Erythroblast (primary cell): ENCODE data around the gene ATG16L1.

Source experiments
- DNase-seq, 2 experiments: peaks; one replicate each; lab custom pipeline; 2025; lab: John Stamatoyannopoulos, UW
- GATA1 ChIP-seq: IDR thresholded peaks from 2 replicates; pipeline ENCODE4 v1.6.1; 2011; ENCODE audit warnings: low read depth, mild to moderate bottlenecking, control low read depth, low read length, moderate library complexity
- POLR2A ChIP-seq: IDR thresholded peaks from 2 replicates; pipeline ENCODE4 v1.6.1; 2011; ENCODE audit warnings: mild to moderate bottlenecking, low read length

ATG16L1 gene

GRCh38 chr2:233301811-233302210 lies 50.3 kb downstream of the ATG16L1 start:
- TF ChIP-seq POLR2A = no peak
- TF ChIP-seq GATA1 = no peak
- no peak for DNase-seq

DNA sequence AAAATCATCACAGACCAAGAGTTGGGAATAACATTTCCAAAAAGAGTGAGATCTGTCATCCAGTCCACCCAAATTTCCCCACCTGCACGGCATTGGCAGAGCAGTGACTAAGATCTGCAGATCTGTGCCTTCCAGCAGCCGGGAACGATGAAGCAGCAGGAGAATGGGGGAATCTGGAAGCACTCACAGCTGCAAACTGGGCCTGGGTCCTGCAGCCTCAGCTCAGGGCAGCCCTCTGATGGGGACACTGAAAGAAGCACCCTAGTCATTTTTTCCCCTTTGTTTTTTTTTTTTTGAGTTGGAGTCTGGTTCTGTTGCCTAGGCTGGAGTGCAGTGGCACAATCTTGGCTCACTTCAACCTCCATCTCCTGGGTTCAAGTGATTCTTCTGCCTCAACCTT lies 51.8 kb downstream of the ATG16L1 start:
- TF ChIP-seq POLR2A (no peak), GATA1 (no peak)
- no peak for DNase-seq

GRCh38 chr2:233307565-233307964 lies 56.1 kb downstream of the ATG16L1 start, which contains the start of gene SAG:
TSS of gene SAG (plus strand) at chr2:233307816. CDS start at chr2:233309190, 1,374 bp downstream.
- DNase-seq = no peak
- TF ChIP-seq GATA1 = no peak
- TF ChIP-seq POLR2A = no peak

DNA sequence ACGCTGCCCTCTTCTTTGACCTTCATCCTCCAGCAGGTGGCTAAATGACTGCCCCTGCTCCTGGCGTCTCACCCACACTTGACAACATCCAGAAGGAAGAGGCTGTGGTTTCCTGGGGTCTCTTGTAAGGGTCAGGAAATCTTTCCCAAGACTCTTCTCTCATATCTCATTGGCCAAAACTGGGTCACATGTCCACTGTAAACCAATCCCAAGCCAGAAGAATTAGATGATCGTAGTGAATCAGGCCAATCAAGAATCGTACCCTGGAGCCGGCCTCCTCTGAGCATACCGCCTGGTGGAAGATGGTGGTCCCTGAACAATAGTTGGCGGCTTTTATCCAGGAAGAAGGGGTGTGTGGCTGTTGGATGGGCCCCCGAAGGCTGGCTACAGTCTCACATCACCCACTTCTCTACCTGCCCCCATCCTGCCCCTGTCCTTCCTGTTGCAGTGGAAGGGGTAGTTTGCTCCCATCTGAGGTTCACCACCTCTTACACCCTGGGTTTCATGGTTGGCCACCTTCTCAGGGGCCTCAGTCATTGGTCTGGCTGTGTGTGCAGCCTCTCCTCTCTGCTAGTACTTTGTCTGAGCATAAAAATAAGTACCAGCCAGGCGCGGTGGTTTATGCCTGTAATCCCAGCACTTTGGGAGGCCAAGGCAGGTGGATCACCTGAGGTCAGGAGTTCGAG lies 59.9 kb downstream of the ATG16L1 start:
- no peak for DNase-seq
- no peak for TF ChIP-seq POLR2A
- no peak for TF ChIP-seq GATA1

GRCh38 chr2:233312874-233313273 lies 61.4 kb downstream of the ATG16L1 start:
- DNase-seq = no peak
- TF ChIP-seq POLR2A (no peak), GATA1 (no peak)

GRCh38 chr2:233314180-233314925 lies 62.9 kb downstream of the ATG16L1 start:
- DNase-seq = no peak
- TF ChIP-seq GATA1 = no peak
- no peak for TF ChIP-seq POLR2A

DNA sequence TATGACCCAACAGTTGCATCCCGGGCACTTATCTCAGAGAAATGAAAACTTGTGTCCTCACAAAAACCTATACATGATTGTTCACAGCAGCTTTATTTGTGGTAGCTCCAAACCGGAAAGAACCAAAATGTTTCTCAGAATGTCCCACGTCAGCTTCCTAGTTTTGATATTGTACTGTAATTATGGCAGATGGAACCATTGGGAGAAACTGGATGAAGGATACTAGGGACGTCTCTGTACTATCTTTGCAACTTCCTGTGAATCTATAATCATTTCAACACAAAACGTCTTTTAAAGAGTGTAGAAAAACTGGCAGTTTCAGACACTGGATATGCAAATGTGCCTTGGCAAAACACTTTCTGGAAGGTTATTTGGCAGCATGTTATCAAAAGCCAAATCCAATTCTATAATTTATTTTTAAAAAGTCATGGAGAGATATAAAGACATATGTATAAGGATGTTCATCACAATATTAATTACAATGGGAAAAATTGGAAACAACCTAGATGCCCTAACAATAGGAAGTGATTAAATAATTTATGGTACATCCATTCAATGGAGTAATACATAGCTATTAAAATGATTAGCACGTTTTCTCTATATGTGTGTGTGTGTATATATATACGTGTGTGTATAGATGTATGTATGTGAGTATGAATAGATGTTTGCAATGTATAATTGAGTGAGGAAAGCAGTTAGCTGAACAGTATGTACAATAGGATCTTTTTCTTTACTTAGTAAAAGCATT lies 65.9 kb downstream of the ATG16L1 start:
- no peak for DNase-seq
- TF ChIP-seq POLR2A (no peak), GATA1 (no peak)

GRCh38 chr2:233319256-233319655 lies 67.8 kb downstream of the ATG16L1 start:
- no peak for DNase-seq
- TF ChIP-seq GATA1 = no peak
- no peak for TF ChIP-seq POLR2A

GRCh38 chr2:233320470-233320869 lies 69.0 kb downstream of the ATG16L1 start:
- no peak for TF ChIP-seq GATA1
- no peak for TF ChIP-seq POLR2A
- DNase-seq = no peak

DNA sequence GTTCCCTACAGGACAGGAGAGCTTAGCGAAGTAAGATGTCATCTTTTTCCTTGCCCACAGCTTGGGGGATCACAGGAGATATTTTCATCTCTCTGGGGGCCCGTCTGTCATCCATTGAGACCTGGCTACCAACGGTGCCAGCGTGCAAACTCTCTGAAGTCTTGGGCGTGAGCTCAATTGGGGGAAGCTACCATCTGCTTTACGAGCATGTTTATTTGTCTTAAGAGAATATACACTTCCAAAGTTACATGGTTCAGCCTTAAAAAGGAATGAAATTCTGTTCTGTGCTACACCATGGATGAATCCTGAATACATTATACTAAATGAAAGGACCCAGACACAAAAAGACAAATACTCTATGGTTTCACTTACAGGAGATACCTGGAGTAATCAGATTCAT lies 69.7 kb downstream of the ATG16L1 start:
- DNase-seq = no peak

DNA sequence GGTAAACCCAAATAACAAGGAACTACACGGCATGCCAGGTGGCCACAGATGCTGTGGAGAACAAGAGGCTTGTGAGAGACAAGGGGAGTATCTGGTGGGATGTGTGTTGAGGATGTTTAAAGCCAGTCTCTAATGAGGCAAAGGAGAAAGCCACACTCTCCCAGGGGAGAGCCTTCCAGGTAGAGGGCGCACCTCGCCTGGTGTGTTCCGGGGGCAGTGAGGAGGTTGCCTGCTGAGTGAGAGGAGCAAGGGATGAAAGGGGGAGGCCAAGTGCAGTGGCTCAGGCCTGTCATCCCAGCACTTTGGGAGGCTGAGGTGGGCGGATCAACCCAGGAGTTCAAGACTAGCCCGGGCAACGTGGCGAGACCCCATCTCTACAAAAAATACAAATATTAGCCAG lies 72.4 kb downstream of the ATG16L1 start:
- no peak for DNase-seq
- no peak for TF ChIP-seq GATA1
- TF ChIP-seq POLR2A = no peak

More for the DNA sequence above, 69.7 kb downstream of the ATG16L1 start:
- no peak for TF ChIP-seq GATA1
- TF ChIP-seq POLR2A = no peak

GRCh38 chr2:233325256-233325655 lies 73.8 kb downstream of the ATG16L1 start:
- TF ChIP-seq POLR2A (no peak), GATA1 (no peak)
- DNase-seq = no peak

DNA sequence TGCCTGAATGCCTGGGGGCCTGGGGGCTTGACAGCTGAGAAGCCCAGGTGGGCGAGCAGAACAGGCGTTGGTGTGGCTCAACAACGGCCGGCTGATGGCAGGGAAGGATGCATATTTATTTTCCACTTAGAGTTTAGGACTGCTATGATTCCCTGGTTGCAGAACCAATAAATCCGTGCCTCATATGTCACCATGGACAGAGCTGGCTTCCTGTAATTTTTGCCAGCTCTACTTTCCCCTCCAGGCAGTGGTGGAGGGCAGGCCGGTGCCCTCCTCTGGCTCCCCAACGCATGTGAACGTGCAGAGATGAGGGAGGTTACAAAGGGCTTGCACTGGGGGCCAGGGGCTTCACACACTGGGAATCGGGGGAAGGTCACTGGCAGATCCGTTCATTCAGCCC lies 74.3 kb downstream of the ATG16L1 start:
- DNase-seq = no peak
- no peak for TF ChIP-seq GATA1
- TF ChIP-seq POLR2A = no peak

- no peak for DNase-seq
- no peak for TF ChIP-seq POLR2A
Measured at GRCh38 chr2:233326500-233326899, 75.0 kb downstream of the ATG16L1 start.

- TF ChIP-seq GATA1 = no peak
- TF ChIP-seq POLR2A = no peak
- DNase-seq = no peak
Measured at GRCh38 chr2:233328922-233329321, 77.4 kb downstream of the ATG16L1 start.
